ENCODE measurements around the gene TUT1. TPM values are rescaled to one million over a fixed set of nuclear protein-coding genes. Genes with fewer than 3 reads are reported as not detected.

The TUT1 gene
- total RNA-seq, 6 experiments from 2014 or later, result 14.6 to 18.0 (median 16.9) TPM

DNA sequence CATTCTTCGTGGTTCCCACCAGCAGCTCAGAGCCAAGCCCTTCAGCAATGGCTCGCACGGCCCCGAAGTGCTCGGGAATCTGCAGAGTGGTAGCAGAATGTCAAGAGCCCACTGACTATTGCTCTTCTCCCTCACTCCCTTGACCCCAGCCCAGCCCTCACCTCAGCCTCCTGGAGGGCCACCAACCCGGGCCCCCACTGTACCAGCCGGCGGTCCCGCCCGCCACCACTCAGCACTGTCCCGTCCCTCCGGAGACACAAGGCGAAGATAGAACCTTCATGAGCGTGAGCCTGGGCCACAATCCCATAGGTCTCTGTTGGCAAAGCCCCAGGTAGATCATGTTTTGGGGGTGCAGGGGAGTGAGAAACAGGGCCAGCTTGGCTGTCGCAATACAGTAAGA is 14.6 kb upstream of the TUT1 start:
- Mint-ChIP-seq H3K27me3 (ENCODE audit: insufficient read depth) (peaks cover 4% of the 10 kb centered on the region), H3K4me3 (no peak overlapping the region), H3K27ac (no peak overlapping the region), H3K36me3 (ENCODE audit: low read depth) (peaks cover 26% of the 10 kb centered on the region), H3K4me1 (ENCODE audit: low read depth) (peaks cover 13% of the 10 kb centered on the region; the same call in 1 of the 2 replicates), H3K9me3 (no peaks in the 10 kb centered on the region)
- no peak for TF ChIP-seq CTCF (IDR thresholded peaks at IDR 0.05)
- DNase-seq, result no peak

DNA sequence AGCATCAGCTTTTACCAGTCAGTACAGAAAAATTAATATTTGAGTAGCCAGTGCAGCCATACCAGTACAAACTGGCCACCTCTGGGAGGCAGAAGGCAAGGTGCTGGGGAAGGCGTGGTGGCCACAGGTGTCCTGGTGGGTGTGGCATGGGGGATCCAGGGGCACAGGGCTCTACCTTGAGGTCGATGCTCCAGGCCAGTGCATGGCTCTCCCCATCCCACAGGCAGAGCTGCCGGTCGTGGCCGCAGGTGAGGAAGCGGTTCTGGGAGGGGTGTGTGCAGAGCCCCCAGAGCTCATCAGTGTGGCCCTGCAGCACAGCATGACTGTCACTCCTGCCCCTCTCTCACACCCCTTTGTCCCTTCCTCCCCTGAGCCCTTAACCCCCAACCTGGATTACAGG is 14.1 kb upstream of the TUT1 start:
- no peak overlapping the region for H3K27ac Mint-ChIP-seq
- H3K36me3 Mint-ChIP-seq (ENCODE audit: low read depth), result peaks cover 30% of the 10 kb centered on the region
- no peak for DNase-seq
- peaks cover 4% of the 10 kb centered on the region for H3K27me3 Mint-ChIP-seq (ENCODE audit: insufficient read depth)
- no peaks in the 10 kb centered on the region for H3K9me3 Mint-ChIP-seq
- peaks cover 13% of the 10 kb centered on the region; the same call in 1 of the 2 replicates for H3K4me1 Mint-ChIP-seq (ENCODE audit: low read depth)
- TF ChIP-seq CTCF (IDR thresholded peaks at IDR 0.05), result no peak
- no peak overlapping the region for H3K4me3 Mint-ChIP-seq

GRCh38 chr11:62604460-62605120 is 13.3 kb upstream of the TUT1 start:
- no peak overlapping the region for H3K27ac Mint-ChIP-seq
- peaks cover 21% of the 10 kb centered on the region for H3K4me1 Mint-ChIP-seq (ENCODE audit: low read depth)
- no peak overlapping the region for H3K4me3 Mint-ChIP-seq
- no peaks in the 10 kb centered on the region for H3K9me3 Mint-ChIP-seq
- peaks cover 33% of the 10 kb centered on the region for H3K36me3 Mint-ChIP-seq (ENCODE audit: low read depth)
- DNase-seq, result no peak
- peaks cover 6% of the 10 kb centered on the region for H3K27me3 Mint-ChIP-seq (ENCODE audit: insufficient read depth)
- no peak for TF ChIP-seq CTCF (IDR thresholded peaks at IDR 0.05)

- Mint-ChIP-seq H3K36me3 (ENCODE audit: low read depth) (peaks cover 41% of the 10 kb centered on the region), H3K27me3 (ENCODE audit: insufficient read depth) (peaks cover 6% of the 10 kb centered on the region), H3K4me3 (peak overlapping the region; percentile 61; the same call in 1 of the 2 replicates), H3K9me3 (no peaks in the 10 kb centered on the region), H3K4me1 (ENCODE audit: low read depth) (peaks cover 29% of the 10 kb centered on the region), H3K27ac (peak overlapping the region; percentile 25; the same call in 1 of the 2 replicates)
- DNase-seq, result no peak
- TF ChIP-seq CTCF (IDR thresholded peaks at IDR 0.05), result no peak
These were observed 12.5 kb upstream of the TUT1 start for GRCh38 chr11:62603776-62604299.

- TF ChIP-seq CTCF (IDR thresholded peaks at IDR 0.05), result no peak
- H3K27ac Mint-ChIP-seq, result peak overlapping the region; percentile 25; the same call in 1 of the 2 replicates
- peak overlapping the region; percentile 61 for H3K4me3 Mint-ChIP-seq
- DNase-seq, result no peak
- peaks cover 11% of the 10 kb centered on the region for H3K27me3 Mint-ChIP-seq (ENCODE audit: insufficient read depth)
- no peaks in the 10 kb centered on the region for H3K9me3 Mint-ChIP-seq
- H3K4me1 Mint-ChIP-seq (ENCODE audit: low read depth), result peaks cover 36% of the 10 kb centered on the region
- peaks cover 47% of the 10 kb centered on the region for H3K36me3 Mint-ChIP-seq (ENCODE audit: low read depth)
These were observed 11.7 kb upstream of the TUT1 start for GRCh38 chr11:62603072-62603408.
